IPS-11a (cell line): Measurements from ENCODE around the gene PRR15.

Experiments
- H3K4me3 ChIP-seq: one replicate; pipeline ENCODE4 v1.5.1; 2013; ENCODE audit warnings: low read depth, low read length, control low read depth

Gene PRR15

GRCh38 chr7:29607889-29608288 lies 44.3 kb downstream of the PRR15 start:
- no peak overlapping the region for H3K4me3 ChIP-seq

- H3K4me3 ChIP-seq = no peak overlapping the region
Observed at GRCh38 chr7:29609162-29610037, 45.8 kb downstream of the PRR15 start.

GRCh38 chr7:29610086-29610485 lies 46.5 kb downstream of the PRR15 start:
- H3K4me3 ChIP-seq = no peak overlapping the region

GRCh38 chr7:29611941-29612544 lies 48.4 kb downstream of the PRR15 start:
- no peak overlapping the region for H3K4me3 ChIP-seq

- H3K4me3 ChIP-seq = no peak overlapping the region
Observed at GRCh38 chr7:29612596-29612995, 49.0 kb downstream of the PRR15 start.

- no peak overlapping the region for H3K4me3 ChIP-seq
Observed at GRCh38 chr7:29613100-29613499, 49.5 kb downstream of the PRR15 start.

- H3K4me3 ChIP-seq = no peak overlapping the region
Observed at GRCh38 chr7:29614229-29614628, 50.6 kb downstream of the PRR15 start.
